ENCODE measurements around the gene SIPA1L3. TPM values are rescaled to one million over a fixed set of nuclear protein-coding genes. Genes with fewer than 3 reads are reported as not detected.
"Not testable (repeated sequence)": the region's sequence is repeated elsewhere in the genome, so short reads cannot be mapped to it uniquely, and the experiment has no call there.

Gene SIPA1L3
- total and polyA plus RNA-seq, 12 donors = 2.8 to 24.2 (median 12.3) TPM

DNA sequence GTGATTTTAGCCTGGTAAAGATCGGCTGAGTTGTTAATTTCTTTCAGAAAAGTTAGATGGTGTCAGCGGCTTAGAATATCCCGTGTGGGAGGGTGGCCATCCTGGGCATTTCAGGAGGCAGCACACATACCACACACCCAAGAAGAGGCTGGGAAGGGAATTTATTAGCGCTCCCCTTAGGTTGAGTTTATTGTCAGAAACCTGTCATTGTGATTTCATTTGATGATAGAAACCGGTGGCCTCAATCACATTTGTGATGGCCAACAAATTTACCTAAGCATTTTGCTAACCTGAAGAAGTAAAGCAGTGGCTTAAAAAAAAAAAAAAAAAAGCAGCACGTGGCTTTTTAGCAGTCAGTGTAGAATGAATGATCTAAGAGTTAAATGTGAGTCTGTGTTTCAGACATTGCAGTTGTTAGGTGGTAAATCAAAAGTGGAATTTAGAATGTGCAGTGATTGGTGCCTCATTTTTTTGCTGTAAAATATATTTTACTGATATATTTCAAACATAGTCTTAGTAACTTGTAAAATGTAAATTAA, 2.7 kb downstream of the SIPA1L3 start:
- ATAC-seq = no peak
- H3K4me1 ChIP-seq = peaks cover 4 to 26% (median 18%) of the 10 kb centered on the region in 9 donors
- H3K4me3 ChIP-seq = no peak overlapping the region
- TF ChIP-seq, protein P1, sequence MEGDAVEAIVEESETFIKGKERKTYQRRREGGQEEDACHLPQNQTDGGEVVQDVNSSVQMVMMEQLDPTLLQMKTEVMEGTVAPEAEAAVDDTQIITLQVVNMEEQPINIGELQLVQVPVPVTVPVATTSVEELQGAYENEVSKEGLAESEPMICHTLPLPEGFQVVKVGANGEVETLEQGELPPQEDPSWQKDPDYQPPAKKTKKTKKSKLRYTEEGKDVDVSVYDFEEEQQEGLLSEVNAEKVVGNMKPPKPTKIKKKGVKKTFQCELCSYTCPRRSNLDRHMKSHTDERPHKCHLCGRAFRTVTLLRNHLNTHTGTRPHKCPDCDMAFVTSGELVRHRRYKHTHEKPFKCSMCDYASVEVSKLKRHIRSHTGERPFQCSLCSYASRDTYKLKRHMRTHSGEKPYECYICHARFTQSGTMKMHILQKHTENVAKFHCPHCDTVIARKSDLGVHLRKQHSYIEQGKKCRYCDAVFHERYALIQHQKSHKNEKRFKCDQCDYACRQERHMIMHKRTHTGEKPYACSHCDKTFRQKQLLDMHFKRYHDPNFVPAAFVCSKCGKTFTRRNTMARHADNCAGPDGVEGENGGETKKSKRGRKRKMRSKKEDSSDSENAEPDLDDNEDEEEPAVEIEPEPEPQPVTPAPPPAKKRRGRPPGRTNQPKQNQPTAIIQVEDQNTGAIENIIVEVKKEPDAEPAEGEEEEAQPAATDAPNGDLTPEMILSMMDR (IDR thresholded peaks at IDR 0.05) = no peak
- H3K27ac ChIP-seq = no peak overlapping the region
- WGBS, 2 donors = 73 to 81% methylated on average over 6 of the region's 6 CpGs
- no peaks in the 10 kb centered on the region for H3K27me3 ChIP-seq
- DNase-seq = no peak
- no peaks in the 10 kb centered on the region for H3K36me3 ChIP-seq
- intact Hi-C loops (cut with DNase I) = loop anchor here (5.0 to 10.0 kb wide), 10 partner anchors 93 to 428 kb away; partner anchors contain the start of genes CATSPERG (in 3 of the 10) and DPF1 (in 2 of the 10)
- no peaks in the 10 kb centered on the region for H3K9me3 ChIP-seq

- ATAC-seq (no peak), DNase-seq (no peak)
- intact Hi-C loops (cut with DNase I) = loop anchor here in 1 of 10 donors (5.0 kb wide), 1 partner anchor 87 kb away; no protein-coding TSS in a partner anchor
- Histone ChIP-seq H3K27me3 (no peaks in the 10 kb centered on the region), H3K36me3 (no peaks in the 10 kb centered on the region), H3K27ac (no peak overlapping the region), H3K4me3 (no peak overlapping the region), H3K9me3 (no peaks in the 10 kb centered on the region), H3K4me1 (peaks cover 0 to 12% (median 0%) of the 10 kb centered on the region in 9 donors)
- TF ChIP-seq, protein P1 (IDR thresholded peaks at IDR 0.05) = no peak
- WGBS, 2 donors = 25 to 49% methylated on average over 2 of the region's 2 CpGs
These were observed 7.9 kb downstream of the SIPA1L3 start for GRCh38 chr19:37914908-37915307.

DNA sequence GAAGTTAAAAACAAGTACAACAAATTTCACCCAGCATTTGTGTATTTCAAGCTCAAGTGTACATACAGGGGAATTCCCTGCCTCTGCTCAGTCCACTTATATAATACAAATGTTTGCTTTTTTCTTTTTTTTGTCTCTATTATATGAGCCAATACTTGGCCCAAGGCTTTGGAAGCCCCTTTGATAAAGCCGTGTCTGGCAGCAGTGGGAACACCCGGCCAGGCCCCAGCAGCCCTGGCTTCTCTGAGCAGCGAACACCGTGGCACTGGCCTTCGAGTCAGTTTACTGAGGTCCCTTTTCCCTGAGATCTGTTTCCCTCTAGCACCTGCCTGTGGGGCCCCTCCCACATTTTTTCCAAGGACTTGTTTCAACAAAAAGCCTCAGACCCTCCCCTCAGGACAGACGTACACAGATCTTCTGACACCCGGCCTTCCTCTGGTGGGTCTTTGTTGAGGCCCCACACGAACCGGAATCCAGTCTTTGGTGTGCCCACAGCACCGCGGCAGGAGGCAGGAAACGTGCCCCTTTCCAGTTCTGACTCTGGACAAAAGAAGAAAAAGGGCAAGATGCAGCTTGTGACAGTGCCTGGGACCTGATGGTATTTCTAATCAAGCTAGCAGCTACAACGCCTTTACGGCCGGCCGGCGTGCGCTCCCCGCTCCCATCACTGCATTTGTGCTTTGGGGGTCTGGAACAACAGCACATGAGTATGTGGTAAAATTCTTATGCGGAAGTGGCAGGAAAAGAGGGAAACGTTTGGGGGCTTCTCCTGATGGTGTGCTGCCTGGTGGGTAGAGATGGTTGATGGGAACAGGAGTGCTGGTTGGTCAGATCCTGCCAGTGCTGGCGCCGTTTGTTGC, 13.8 kb downstream of the SIPA1L3 start:
- TF ChIP-seq, protein P1 (IDR thresholded peaks at IDR 0.05) = no peak
- H3K4me1 ChIP-seq = no peaks in the 10 kb centered on the region
- no peak overlapping the region for H3K4me3 ChIP-seq
- no peaks in the 10 kb centered on the region for H3K9me3 ChIP-seq
- no peak for DNase-seq
- intact Hi-C loops (cut with DNase I) = no loop called here
- H3K27me3 ChIP-seq = no peaks in the 10 kb centered on the region
- WGBS, 2 donors = 85 to 88% methylated on average over 23 of the region's 23 CpGs
- peaks cover 0 to 4% (median 0%) of the 10 kb centered on the region in 9 donors for H3K36me3 ChIP-seq
- no peak for ATAC-seq
- H3K27ac ChIP-seq = no peak overlapping the region

- intact Hi-C loops (cut with DNase I); H3K9me3 ChIP-seq; ATAC-seq; H3K27me3 ChIP-seq; DNase-seq; H3K36me3 ChIP-seq; H3K27ac ChIP-seq; H3K4me3 ChIP-seq; H3K4me1 ChIP-seq: not testable (repeated sequence)
- WGBS, 2 donors = 97 to 100% methylated on average over 8 of the region's 8 CpGs
These were observed 17.6 kb downstream of the SIPA1L3 start for GRCh38 chr19:37924573-37924972.
